Measurements from ENCODE around the gene PTPRG.

DNA sequence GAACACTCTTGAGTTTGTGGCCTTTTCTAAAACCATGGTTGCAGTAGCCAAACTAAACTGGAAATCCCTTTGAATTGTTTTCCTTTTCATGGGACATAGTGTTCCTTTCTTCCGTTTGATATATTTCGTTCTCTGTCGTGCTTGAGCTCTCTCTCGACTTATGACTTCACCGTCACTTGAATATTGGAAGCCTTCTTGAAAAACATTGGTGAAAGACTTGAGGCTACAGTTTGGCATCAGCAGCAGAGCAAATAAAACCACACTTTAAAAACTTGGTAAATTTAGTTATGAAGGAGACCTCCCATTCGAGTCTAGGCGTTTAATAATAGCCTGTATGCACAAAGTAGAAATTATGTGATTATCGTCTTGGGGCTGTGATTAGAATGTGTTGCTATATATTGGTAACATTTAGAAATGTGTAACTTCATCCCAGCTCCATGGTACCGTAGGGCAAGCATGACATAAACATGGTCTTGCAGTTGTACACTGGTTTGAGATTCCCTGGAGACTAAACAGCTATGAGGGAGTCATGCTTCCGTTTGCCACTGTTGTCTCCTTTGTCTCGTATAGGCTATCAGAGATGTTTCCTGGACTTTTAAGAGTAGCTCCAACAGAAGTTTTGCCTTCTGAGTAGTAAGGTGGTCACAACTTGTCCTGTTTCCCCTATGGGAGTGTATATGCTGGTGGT is 122.3 kb downstream of the PTPRG start:
- no peak for TF ChIP-seq EZH2 (IDR thresholded peaks at IDR 0.05; ENCODE audit: low read depth, unreplicated experiment)
- TF ChIP-seq, protein P1, sequence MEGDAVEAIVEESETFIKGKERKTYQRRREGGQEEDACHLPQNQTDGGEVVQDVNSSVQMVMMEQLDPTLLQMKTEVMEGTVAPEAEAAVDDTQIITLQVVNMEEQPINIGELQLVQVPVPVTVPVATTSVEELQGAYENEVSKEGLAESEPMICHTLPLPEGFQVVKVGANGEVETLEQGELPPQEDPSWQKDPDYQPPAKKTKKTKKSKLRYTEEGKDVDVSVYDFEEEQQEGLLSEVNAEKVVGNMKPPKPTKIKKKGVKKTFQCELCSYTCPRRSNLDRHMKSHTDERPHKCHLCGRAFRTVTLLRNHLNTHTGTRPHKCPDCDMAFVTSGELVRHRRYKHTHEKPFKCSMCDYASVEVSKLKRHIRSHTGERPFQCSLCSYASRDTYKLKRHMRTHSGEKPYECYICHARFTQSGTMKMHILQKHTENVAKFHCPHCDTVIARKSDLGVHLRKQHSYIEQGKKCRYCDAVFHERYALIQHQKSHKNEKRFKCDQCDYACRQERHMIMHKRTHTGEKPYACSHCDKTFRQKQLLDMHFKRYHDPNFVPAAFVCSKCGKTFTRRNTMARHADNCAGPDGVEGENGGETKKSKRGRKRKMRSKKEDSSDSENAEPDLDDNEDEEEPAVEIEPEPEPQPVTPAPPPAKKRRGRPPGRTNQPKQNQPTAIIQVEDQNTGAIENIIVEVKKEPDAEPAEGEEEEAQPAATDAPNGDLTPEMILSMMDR (conservative IDR thresholded peaks at IDR 0.05; ENCODE audit: low read depth in 2 of 2): no peak

Measured in GM23338 (cell line).